Cardiac fibroblast (primary cell): Measurements from ENCODE around the gene CALD1.

Experiments used
- DNase-seq, 2 donors: peaks; one replicate each; pipeline versions ENCODE4 v3.0.0 to v3.0.0-alpha.2; 2010; ENCODE audit warnings: low read depth in 2 of 2
- H3K4me3 ChIP-seq, 2 donors: replicated peaks in 1 of 2; 1 replicate in 1 of 2; 2 replicates in 1 of 2; pipeline ENCODE4 v1.5.1; 2011; ENCODE audit warnings: low read depth in 2 of 2, low read length in 2 of 2, mild to moderate bottlenecking in 2 of 2, moderate library complexity in 1 of 2
- TF ChIP-seq, protein P1 (sequence below): IDR thresholded peaks from one replicate; pipeline ENCODE4 v1.5.1; 2011; ENCODE audit warnings: low read depth, mild to moderate bottlenecking, low read length, inconsistent platforms

CALD1 gene

DNA sequence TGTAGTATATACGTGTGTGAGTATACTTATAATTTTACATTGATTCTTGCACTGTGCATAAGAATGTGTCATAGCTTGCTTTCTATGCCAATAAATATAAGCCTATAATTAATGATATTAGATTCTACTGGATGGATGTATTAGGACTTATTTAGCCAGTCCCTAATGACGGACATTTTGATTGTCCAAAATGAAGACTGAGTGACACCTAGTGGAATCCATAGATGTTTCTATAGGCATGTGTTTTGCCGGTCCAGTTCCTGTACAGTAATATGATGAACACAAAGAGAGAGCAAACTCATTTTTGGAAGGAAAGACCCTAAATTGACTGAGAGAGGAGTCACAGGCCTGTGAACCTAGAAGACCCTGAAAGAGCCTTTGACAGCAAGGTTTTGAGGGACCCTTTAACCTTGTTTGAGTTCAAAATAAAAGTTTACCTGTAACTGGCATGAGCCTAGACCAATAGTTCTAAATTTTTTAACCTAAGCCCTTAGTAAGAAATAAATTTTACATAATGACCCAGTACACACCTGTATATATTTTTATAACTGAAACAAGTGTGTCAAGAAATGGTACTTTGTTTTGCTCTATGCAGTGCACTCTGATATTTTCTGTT, 164.5 kb downstream of the CALD1 start:
- TF ChIP-seq, protein P1, sequence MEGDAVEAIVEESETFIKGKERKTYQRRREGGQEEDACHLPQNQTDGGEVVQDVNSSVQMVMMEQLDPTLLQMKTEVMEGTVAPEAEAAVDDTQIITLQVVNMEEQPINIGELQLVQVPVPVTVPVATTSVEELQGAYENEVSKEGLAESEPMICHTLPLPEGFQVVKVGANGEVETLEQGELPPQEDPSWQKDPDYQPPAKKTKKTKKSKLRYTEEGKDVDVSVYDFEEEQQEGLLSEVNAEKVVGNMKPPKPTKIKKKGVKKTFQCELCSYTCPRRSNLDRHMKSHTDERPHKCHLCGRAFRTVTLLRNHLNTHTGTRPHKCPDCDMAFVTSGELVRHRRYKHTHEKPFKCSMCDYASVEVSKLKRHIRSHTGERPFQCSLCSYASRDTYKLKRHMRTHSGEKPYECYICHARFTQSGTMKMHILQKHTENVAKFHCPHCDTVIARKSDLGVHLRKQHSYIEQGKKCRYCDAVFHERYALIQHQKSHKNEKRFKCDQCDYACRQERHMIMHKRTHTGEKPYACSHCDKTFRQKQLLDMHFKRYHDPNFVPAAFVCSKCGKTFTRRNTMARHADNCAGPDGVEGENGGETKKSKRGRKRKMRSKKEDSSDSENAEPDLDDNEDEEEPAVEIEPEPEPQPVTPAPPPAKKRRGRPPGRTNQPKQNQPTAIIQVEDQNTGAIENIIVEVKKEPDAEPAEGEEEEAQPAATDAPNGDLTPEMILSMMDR: peak; percentile 18
- no peak overlapping the region for H3K4me3 ChIP-seq
- peak; percentile 53 to 55 for DNase-seq

DNA sequence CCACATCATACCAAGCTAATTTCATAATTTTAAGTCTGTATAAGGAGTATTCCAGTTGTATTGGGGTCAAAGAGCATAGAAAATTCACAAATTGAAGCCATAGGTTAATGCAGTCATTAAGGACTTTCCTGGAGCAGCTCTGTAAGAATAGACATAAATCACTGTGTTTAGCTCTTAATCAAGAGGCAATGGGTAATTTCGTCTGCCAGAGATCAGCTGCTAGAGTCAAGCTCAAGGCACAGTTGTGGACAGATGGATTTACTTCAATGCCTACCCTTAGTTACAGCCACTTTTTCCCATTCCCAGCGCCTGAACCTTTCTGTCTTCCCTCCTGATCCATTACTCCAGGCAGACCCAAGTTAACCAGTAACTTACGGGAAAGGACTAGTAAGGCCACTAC, 166.3 kb downstream of the CALD1 start:
- DNase-seq: no peak
- TF ChIP-seq, protein P1: no peak
- no peak overlapping the region for H3K4me3 ChIP-seq

GRCh38 chr7:134946260-134946659, 166.8 kb downstream of the CALD1 start:
- TF ChIP-seq, protein P1: no peak
- no peak overlapping the region for H3K4me3 ChIP-seq
- peak; percentile 38 to 49 for DNase-seq

DNA sequence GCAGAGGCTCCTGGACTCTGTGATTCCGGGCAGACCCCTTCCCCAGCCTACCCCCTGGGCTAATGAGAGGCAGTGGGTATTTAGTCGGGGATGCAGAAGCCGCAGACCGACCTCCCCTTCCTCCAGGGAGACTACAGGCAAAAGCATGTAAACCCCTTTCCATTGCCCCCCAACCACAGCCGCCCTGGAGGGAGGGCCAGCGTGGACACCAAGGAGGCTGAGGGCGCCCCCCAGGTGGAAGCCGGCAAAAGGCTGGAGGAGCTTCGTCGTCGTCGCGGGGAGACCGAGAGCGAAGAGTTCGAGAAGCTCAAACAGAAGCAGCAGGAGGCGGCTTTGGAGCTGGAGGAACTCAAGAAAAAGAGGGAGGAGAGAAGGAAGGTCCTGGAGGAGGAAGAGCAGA, 167.9 kb downstream of the CALD1 start:
- TF ChIP-seq, protein P1: no peak
- no peak overlapping the region for H3K4me3 ChIP-seq
- no peak for DNase-seq

DNA sequence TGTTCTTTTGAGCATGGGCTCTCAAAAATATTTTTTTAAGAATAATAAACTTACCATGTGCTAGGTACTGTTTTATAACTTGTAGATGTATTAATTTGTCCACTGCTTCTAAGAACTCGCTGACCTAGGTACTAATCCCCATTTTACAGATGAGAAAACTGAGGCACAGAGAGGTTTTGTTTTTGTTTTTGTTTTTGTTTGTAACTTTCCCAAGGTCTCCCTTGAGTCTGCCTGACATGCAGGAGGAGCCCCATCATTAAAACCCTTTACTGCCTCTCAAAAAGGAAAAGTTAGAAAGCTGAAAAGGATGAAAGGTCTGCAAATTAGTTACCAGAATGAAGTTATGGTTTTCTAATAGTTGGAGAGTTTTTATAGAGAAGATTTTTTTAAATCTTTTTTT, 168.4 kb downstream of the CALD1 start:
- DNase-seq: no peak
- TF ChIP-seq, protein P1: no peak
- no peak overlapping the region for H3K4me3 ChIP-seq

GRCh38 chr7:134948246-134948645, 168.8 kb downstream of the CALD1 start:
- TF ChIP-seq, protein P1: no peak
- DNase-seq: no peak
- H3K4me3 ChIP-seq: no peak overlapping the region

DNA sequence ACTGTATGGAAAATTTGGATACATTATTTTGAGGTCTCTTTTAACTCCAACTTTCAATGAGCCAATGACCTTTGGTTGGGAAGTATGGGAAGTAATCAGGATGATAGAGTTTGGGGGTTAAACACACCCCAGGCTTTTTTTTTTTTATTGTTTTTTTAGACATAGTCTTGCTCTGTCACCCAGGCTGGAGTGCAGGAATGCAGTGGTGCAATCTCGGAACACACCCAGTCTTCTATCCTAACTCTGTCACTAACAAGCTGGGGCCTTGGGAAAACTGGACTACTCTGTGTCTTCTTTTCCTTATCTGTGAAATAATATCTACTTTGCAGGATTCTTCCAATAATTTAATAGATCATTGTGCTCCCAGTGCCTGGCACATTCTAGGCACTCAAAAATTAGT, 169.3 kb downstream of the CALD1 start:
- DNase-seq: peak; percentile 22 to 67
- no peak overlapping the region for H3K4me3 ChIP-seq
- TF ChIP-seq, protein P1: no peak
